Esophagus (tissue), 2 donors: Measurements from ENCODE around the gene KDSR. TPM values are rescaled to one million over a fixed set of nuclear protein-coding genes. Genes with fewer than 3 reads are reported as not detected.

ENCODE experiments used
- H3K27ac ChIP-seq, 2 donors: one replicate each; pipeline ENCODE4 v1.5.1; 2013; ENCODE audit warnings: low read depth in 2 of 2, mild to moderate bottlenecking in 2 of 2, inconsistent platforms in 1 of 2, low read length in 1 of 2, moderate library complexity in 1 of 2
- H3K27me3 ChIP-seq, 2 donors: one replicate each; pipeline ENCODE4 v1.6.1; 2013; ENCODE audit warnings: low read length in 2 of 2, control low read depth in 1 of 2, mild to moderate bottlenecking in 1 of 2; ENCODE audit not compliant: insufficient read depth in 2 of 2, control insufficient read depth in 1 of 2
- H3K36me3 ChIP-seq, 2 donors: one replicate each; pipeline ENCODE4 v1.6.1; 2013; ENCODE audit warnings: low read length in 1 of 2; ENCODE audit not compliant: control insufficient read depth in 2 of 2, insufficient read depth in 2 of 2
- H3K4me1 ChIP-seq, 2 donors: one replicate each; pipeline ENCODE4 v1.6.1; 2013; ENCODE audit warnings: low read length in 1 of 2; ENCODE audit not compliant: control insufficient read depth in 2 of 2, insufficient read depth in 2 of 2
- H3K4me3 ChIP-seq, 2 donors: one replicate each; pipeline ENCODE4 v1.5.1; 2013; ENCODE audit warnings: low read length in 2 of 2, mild to moderate bottlenecking in 2 of 2, low read depth in 1 of 2, moderate library complexity in 1 of 2
- H3K9me3 ChIP-seq, 2 donors: one replicate each; pipeline ENCODE4 v1.6.1; 2013; ENCODE audit warnings: mild to moderate bottlenecking in 2 of 2, low read depth in 1 of 2, low read length in 1 of 2, moderate library complexity in 1 of 2; ENCODE audit not compliant: control insufficient read depth in 2 of 2, insufficient read depth in 1 of 2
- WGBS, 2 donors: extraction: QIAGEN DNeasy Blood & Tissue Kit; methylation state at CpG; one replicate each; pipeline ENCODE4 v1.1.7; 2013; 5-methylcytosine and 5-hydroxymethylcytosine counted together
- polyA plus RNA-seq, 2 donors: library from polyadenylated mRNA; stranded (reverse); fragments of 200-250 nt; gene quantifications; one replicate each; pipeline ENCODE4 v1.2.3, GENCODE V29; 2013
- donor health status: healthy with polysubstance abuse.
- donor health status: Bipolar disorder and iron deficiency.

Gene KDSR
- polyA plus RNA-seq, 2 donors: 9.8 to 17.9 TPM

- 36 to 51% methylated on average over 7 of the region's 7 CpGs for WGBS, 2 donors
- Histone ChIP-seq H3K27me3 (no peaks in the 10 kb centered on the region), H3K27ac (peak overlapping the region; percentile 92 to 96), H3K4me3 (peak overlapping the region in 1 of 2 donors; percentile 29), H3K9me3 (no peaks in the 10 kb centered on the region), H3K36me3 (peaks cover 17 to 23% of the 10 kb centered on the region in 2 donors), H3K4me1 (peaks cover 3 to 9% of the 10 kb centered on the region in 2 donors)
Observed at GRCh38 chr18:63346031-63346430, 21.0 kb downstream of the KDSR start.

GRCh38 chr18:63344918-63345317 lies 22.1 kb downstream of the KDSR start:
- WGBS, 2 donors: 66 to 70% methylated on average over 2 of the region's 2 CpGs
- Histone ChIP-seq H3K4me3 (no peak overlapping the region), H3K9me3 (no peaks in the 10 kb centered on the region), H3K27me3 (no peaks in the 10 kb centered on the region), H3K27ac (peak overlapping the region; percentile 92 to 96), H3K4me1 (peaks cover 3 to 9% of the 10 kb centered on the region in 2 donors), H3K36me3 (peaks cover 13 to 23% of the 10 kb centered on the region in 2 donors)

GRCh38 chr18:63344263-63344662 lies 22.7 kb downstream of the KDSR start:
- H3K36me3 ChIP-seq: peaks cover 13 to 23% of the 10 kb centered on the region in 2 donors

DNA sequence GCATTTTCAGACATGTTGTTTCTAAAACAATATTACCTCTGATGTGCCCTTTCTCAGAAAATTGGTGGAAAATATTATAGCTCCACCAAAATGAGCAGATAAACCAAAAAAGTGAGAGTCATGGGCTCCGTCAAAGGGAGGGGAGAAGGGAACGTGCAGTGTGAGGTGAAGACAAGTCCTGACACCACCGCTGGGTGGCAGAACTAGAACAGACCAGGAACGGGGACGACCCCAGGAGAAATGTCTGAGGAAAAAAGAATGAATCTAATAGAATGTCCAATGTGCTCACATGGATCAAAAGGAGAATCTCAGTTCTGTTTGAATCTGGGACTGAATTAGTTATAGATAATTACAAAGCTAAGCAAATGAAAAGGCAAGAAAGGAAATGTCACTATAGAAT lies 24.8 kb downstream of the KDSR start:
- Histone ChIP-seq H3K27ac (no peak overlapping the region), H3K9me3 (no peaks in the 10 kb centered on the region), H3K4me3 (no peak overlapping the region), H3K4me1 (peaks cover 3 to 9% of the 10 kb centered on the region in 2 donors), H3K36me3 (peaks cover 11 to 20% of the 10 kb centered on the region in 2 donors), H3K27me3 (no peaks in the 10 kb centered on the region)
- WGBS, 2 donors: 40 to 47% methylated on average over 5 of the region's 5 CpGs

More at GRCh38 chr18:63344263-63344662, 22.7 kb downstream of the KDSR start:
- WGBS, 2 donors: 73 to 81% methylated on average over 5 of the region's 5 CpGs
- Histone ChIP-seq H3K27me3 (no peaks in the 10 kb centered on the region), H3K4me1 (peaks cover 3 to 9% of the 10 kb centered on the region in 2 donors), H3K4me3 (no peak overlapping the region), H3K27ac (peak overlapping the region in 1 of 2 donors; percentile 96), H3K9me3 (no peaks in the 10 kb centered on the region)

DNA sequence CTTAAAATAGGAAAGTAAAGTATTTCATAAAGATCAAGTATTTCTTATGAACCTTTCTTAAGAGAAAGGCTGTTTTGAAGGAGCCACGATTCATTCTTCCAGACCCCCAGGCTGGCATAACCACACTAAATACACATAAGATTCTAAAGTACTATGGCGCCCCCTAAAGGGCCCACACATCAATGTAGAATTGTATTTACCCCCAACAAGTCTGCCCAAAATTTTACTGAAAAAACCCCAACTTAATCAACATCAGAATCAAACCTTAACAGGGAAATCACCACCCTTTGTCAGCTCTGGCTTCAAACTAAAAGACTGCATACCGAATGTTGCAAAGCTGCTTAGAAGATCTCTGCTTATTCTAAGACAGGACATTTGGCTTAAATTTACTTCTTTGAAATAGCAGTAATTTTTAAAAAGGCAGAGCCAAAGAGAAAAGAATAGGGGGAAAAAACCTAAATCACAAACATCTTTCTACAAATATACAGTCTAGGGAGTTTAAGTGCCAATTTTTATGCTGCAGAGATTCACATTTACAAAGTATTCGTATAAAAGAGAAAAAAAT lies 27.0 kb downstream of the KDSR start:
- H3K4me3 ChIP-seq: no peak overlapping the region
- H3K36me3 ChIP-seq: peaks cover 7 to 24% of the 10 kb centered on the region in 2 donors
- H3K27me3 ChIP-seq: no peaks in the 10 kb centered on the region
- H3K9me3 ChIP-seq: no peaks in the 10 kb centered on the region
- 29 to 40% methylated on average over 4 of the region's 4 CpGs for WGBS, 2 donors
- H3K4me1 ChIP-seq: no peaks in the 10 kb centered on the region
- no peak overlapping the region for H3K27ac ChIP-seq

DNA sequence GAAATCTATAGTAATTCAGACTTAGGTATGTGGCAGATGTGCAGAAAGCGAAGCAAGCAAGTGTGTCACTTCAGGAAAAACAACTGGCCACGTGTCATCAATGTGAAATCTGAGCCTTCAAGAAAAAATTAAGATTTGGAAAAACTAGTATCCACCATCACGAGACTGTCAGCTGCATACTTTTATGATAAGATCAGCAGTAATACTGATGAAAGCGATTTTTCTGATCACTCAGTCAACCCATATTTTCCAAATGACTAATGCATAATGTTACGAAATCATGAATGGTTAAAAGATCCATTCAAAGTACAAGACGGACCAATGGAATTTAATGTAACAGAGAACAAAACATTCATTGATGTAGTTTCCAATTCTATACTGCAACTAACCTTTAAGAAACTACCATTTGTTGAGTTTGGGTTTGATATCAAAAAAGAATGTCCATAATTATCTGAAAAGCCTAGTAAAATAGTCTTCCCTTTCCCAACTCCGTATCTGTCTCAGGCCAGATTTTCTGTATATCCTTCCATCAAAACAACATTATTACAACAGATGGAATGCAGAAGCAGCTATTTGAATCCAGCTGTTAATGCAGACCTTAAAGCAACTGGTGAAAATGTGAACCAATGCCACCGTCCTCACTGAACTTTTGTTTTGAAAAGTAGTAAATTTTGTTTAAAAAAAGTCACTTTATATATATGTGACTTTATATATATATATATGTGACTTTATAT lies 30.5 kb downstream of the KDSR start:
- Histone ChIP-seq H3K36me3 (peaks cover 10 to 17% of the 10 kb centered on the region in 2 donors), H3K4me1 (no peaks in the 10 kb centered on the region)
- 43 to 46% methylated on average over 8 of the region's 8 CpGs for WGBS, 2 donors

GRCh38 chr18:63331105-63331504 lies 35.9 kb downstream of the KDSR start:
- WGBS, 2 donors: 87 to 92% methylated on average over 4 of the region's 4 CpGs
- H3K36me3 ChIP-seq: peaks cover 13% of the 10 kb centered on the region in 2 donors

More for the DNA sequence above, 30.5 kb downstream of the KDSR start:
- H3K4me3 ChIP-seq: no peak overlapping the region
- H3K27ac ChIP-seq: no peak overlapping the region
- no peaks in the 10 kb centered on the region for H3K9me3 ChIP-seq
- H3K27me3 ChIP-seq: no peaks in the 10 kb centered on the region

DNA sequence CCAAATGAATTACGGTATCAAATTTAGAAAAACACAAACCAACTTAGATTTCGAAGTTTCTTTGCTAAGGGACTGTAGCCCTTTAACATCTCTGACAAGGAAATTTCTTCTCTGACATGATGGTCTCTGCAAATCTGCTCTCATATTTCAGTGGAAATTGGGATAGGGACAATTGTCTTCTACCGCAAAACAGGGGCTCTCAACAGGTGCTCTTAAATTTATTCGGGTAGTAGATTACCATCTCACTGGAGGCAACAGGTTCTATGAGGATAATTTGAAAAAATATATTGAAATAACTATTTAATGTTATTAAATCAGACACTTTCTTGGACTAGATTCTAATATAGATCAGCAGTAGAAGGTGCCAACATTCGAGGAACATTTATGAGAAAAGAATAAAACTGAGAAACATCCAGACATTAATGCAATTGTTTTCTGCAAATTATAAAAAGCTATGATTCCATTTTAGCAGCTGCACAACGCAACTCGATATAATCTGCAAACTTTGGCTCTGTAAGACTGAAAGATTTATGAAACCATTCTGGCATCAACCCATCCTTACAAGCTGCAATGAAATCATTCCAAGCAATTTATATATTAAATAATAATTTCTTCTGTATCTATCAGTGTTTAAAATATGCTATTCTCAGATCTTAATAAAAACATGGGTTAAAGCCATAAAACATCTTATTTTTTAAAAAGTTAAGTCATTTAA lies 37.4 kb downstream of the KDSR start:
- H3K4me1 ChIP-seq: no peaks in the 10 kb centered on the region
- H3K4me3 ChIP-seq: no peak overlapping the region
- no peaks in the 10 kb centered on the region for H3K9me3 ChIP-seq
- no peak overlapping the region for H3K27ac ChIP-seq
- peaks cover 9 to 11% of the 10 kb centered on the region in 2 donors for H3K36me3 ChIP-seq
- H3K27me3 ChIP-seq: no peaks in the 10 kb centered on the region
- WGBS, 2 donors: 82 to 86% methylated on average over 7 of the region's 7 CpGs

More at GRCh38 chr18:63331105-63331504, 35.9 kb downstream of the KDSR start:
- Histone ChIP-seq H3K9me3 (no peaks in the 10 kb centered on the region), H3K4me3 (no peak overlapping the region), H3K27me3 (no peaks in the 10 kb centered on the region), H3K4me1 (no peaks in the 10 kb centered on the region), H3K27ac (no peak overlapping the region)

DNA sequence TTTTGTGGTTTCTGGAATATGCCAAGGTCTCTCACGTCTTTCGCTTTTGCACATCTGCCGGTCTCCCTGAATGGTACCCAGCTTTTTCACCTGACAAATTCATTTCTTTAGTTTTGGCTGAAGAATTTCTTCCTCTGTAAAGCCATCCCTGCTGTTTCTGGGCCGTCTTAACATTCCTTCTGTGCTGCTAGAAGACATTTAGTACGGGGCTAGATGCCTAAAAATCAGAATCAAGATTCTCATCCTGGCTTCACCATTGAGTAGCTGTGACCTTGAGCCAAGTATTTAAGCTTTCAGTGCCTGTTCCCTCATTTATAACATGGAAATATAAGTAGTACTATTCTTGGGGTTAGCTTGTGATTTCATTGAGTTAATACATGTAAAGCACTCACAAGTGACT lies 41.0 kb downstream of the KDSR start:
- Histone ChIP-seq H3K4me1 (no peaks in the 10 kb centered on the region), H3K4me3 (no peak overlapping the region), H3K27me3 (no peaks in the 10 kb centered on the region), H3K27ac (no peak overlapping the region), H3K36me3 (peaks cover 0 to 2% of the 10 kb centered on the region in 2 donors), H3K9me3 (no peaks in the 10 kb centered on the region)
- 84 to 87% methylated on average over 5 of the region's 5 CpGs for WGBS, 2 donors
